Activated naive CD8-positive, alpha-beta T cell treated with anti-CD3 and anti-CD28 coated beads, Interleukin-2, amount 50 U/mL, for 24 hours (primary cell): ENCODE data around the gene SH3TC1.
A peak's percentile ranks its signal among the peaks of the same experiment; 100 is the strongest.

Source experiments
- ATAC-seq: fragments of 150-1000 bp; cut with Tn5 transposase; one replicate; pipeline ENCODE4 v1.10.0; 2021
- DNase-seq: peaks from one replicate; pipeline ENCODE4 v3.0.0; 2021
- H3K27ac Mint-ChIP-seq: one replicate; pipeline ENCODE4 v1.8.0; 2021; ENCODE audit warnings: mild to moderate bottlenecking, mixed read lengths
- H3K27me3 Mint-ChIP-seq: one replicate; pipeline ENCODE4 v1.8.0; 2021; ENCODE audit warnings: mixed read lengths
- H3K36me3 Mint-ChIP-seq: one replicate; pipeline ENCODE4 v1.8.0; 2021; ENCODE audit warnings: low read depth, mixed read lengths
- H3K4me1 Mint-ChIP-seq: one replicate; pipeline ENCODE4 v1.8.0; 2021; ENCODE audit warnings: mixed read lengths
- H3K4me3 Mint-ChIP-seq: one replicate; pipeline ENCODE4 v1.8.0; 2021; ENCODE audit warnings: mild to moderate bottlenecking, moderate library complexity, mixed read lengths
- H3K9me3 Mint-ChIP-seq: one replicate; pipeline ENCODE4 v1.8.0; 2021; ENCODE audit warnings: mixed read lengths

The SH3TC1 gene

DNA sequence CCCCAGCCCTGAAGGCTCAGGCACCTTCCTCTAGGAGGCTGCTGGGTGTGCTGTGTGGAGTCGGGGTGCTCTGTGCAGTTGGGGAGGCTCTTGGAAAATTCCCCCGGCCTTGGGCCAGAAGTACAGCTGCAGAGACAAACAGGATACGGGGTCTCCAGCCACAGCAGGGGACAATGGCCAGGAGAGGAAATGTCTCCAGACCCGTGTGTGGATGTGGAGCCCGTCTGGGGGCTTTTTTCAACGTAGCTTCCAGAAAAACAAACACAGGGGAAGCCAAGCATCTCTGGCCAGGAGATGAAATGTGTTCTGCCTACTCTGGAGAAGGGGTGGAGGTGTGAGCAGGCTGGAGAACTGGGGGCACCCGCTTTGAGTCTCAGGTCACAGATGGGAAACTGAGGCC lies 3.7 kb upstream of the SH3TC1 start:
- Mint-ChIP-seq H3K27me3 (no peaks in the 10 kb centered on the region), H3K36me3 (no peaks in the 10 kb centered on the region), H3K27ac (no peak overlapping the region), H3K9me3 (no peaks in the 10 kb centered on the region), H3K4me1 (peaks cover 29% of the 10 kb centered on the region), H3K4me3 (no peak overlapping the region)
- DNase-seq (no peak), ATAC-seq (no peak)

DNA sequence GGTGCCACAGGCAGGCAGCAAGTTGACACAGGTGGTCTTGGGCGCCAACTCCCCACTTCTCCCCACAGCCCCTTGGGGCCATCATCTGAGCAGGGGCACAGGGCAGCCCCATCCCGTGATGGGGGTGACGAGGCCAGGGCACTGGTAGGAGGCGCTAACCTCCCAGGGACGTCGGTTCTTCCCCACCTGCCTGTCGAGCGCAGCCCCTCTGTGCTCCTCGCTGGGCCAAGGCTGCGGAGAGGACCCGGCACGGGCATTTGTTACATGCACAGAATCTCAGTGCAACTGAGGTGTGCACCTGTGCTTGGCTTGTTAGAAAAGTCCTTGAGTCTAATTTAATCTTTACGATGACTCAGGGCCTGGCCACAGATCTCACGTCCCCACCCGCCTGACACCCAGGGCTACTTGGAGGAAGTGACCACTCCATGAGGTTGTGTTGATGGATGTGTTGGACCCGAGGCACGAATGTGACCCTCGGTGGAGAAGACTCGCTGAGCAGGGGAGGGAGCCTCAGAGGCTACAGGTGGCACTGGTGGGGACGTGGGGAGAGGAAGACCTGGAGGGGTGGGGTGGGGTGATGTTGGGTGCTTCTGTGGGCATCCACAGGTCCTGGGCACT lies 3.1 kb upstream of the SH3TC1 start:
- no peaks in the 10 kb centered on the region for H3K9me3 Mint-ChIP-seq
- H3K27ac Mint-ChIP-seq = no peak overlapping the region
- H3K36me3 Mint-ChIP-seq = no peaks in the 10 kb centered on the region
- DNase-seq = no peak
- H3K4me3 Mint-ChIP-seq = no peak overlapping the region
- peaks cover 34% of the 10 kb centered on the region for H3K4me1 Mint-ChIP-seq
- no peaks in the 10 kb centered on the region for H3K27me3 Mint-ChIP-seq
- ATAC-seq = no peak

DNA sequence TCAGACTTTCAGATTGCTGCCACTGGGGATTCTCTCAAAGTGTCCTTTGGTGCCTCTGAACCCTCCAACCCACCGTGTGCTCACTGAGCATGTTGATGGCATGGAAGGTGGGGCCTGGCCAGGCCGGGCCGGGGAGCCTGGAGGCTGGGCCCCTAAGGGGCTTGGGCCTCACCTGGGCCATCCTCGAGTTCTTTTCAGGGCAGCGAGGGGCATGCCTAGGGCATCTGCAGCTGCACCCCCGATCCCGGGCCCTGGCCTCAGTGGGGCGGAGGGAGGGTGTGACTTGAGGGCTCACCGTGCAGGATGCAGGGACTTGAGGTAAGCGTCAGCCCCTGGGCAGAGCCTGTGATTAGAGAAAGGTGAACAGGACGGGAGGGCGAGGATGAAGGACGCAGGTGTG lies 1.6 kb upstream of the SH3TC1 start:
- Mint-ChIP-seq H3K9me3 (no peaks in the 10 kb centered on the region), H3K27me3 (no peaks in the 10 kb centered on the region), H3K27ac (no peak overlapping the region), H3K36me3 (no peaks in the 10 kb centered on the region), H3K4me1 (peaks cover 45% of the 10 kb centered on the region), H3K4me3 (no peak overlapping the region)
- DNase-seq = no peak
- no peak for ATAC-seq

DNA sequence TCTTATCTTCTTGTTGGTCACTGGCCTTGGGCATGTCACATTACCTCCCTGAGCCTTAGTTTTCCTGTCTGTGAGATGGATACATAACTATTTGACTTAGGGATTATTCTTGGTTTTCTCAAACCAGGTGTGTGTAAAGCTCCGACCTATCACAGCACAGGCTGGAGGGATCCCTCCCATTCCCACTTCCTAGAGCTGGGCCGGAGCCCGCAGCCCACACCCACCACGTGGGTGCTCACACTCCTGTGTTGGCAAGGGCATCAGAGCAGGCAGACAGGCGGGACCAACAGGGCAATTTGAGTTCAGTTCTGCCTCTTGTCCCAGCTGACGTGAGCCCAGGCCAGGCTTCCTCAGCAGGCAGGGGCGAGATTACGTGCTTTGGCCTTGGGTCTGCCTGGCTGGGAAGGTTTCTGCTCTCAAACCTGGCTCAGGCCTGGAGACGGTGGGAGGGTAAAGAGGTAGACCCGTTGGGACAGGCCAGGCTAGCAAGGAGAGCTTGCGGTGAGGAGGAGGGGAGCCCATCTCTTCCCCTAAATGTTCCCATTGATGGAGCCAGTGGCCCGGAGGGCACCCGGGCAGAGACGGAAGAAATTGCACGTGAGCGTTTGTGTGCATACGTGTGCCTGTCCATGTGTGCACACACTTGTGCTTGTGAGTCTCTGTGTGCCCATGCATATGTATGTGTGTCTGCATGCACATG lies 734 bp upstream of the SH3TC1 start:
- H3K4me1 Mint-ChIP-seq = peaks cover 45% of the 10 kb centered on the region
- ATAC-seq (peak; percentile 0), DNase-seq (no peak)
- H3K27ac Mint-ChIP-seq = peak overlapping the region; percentile 26
- H3K36me3 Mint-ChIP-seq = no peaks in the 10 kb centered on the region
- H3K9me3 Mint-ChIP-seq = no peaks in the 10 kb centered on the region
- no peaks in the 10 kb centered on the region for H3K27me3 Mint-ChIP-seq
- H3K4me3 Mint-ChIP-seq = peak overlapping the region; percentile 82

- DNase-seq (peak; percentile 23), ATAC-seq (no peak)
- Mint-ChIP-seq H3K36me3 (no peaks in the 10 kb centered on the region), H3K27me3 (no peaks in the 10 kb centered on the region), H3K27ac (peak overlapping the region; percentile 82), H3K4me3 (peak overlapping the region; percentile 82), H3K4me1 (peaks cover 45% of the 10 kb centered on the region), H3K9me3 (no peaks in the 10 kb centered on the region)
These were observed 658 bp downstream of the SH3TC1 start for GRCh38 chr4:8199594-8200301.

DNA sequence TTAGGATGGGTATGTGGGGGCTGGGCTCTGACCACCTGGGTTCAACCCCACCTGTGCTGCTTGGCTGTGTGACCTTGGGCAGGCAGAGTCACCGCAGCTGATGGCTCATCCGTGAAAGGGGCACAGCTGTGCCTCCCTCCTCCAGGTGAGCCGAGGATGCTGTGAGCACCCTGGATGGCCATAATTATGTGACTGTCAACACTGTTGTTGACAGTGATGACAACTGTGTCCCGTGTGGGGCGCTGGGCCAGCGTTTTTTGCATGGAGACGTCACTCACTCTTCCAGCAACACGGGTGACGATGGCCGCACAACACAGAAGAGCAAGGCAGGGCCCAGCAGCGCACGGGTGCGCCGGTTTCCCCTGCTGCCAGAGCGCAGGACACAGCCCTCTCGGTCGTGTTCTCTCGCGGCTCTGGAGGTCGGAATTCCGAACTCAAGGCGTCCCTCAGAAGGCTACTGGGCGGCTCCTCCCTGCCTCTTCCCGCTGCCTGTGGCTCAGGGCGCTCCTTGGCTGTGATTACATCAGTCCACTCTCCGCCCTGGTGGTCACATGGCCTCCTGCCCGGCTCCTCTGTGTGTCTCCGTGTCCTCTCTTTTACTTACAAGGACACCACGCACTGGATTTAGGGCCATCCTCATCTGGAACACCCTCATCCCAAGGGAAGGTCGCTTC lies 1.3 kb downstream of the SH3TC1 start:
- peak overlapping the region; percentile 82 for H3K4me3 Mint-ChIP-seq
- peak overlapping the region; percentile 52 for H3K27ac Mint-ChIP-seq
- DNase-seq = no peak
- H3K36me3 Mint-ChIP-seq = no peaks in the 10 kb centered on the region
- peaks cover 45% of the 10 kb centered on the region for H3K4me1 Mint-ChIP-seq
- no peaks in the 10 kb centered on the region for H3K9me3 Mint-ChIP-seq
- H3K27me3 Mint-ChIP-seq = no peaks in the 10 kb centered on the region
- ATAC-seq = no peak

DNA sequence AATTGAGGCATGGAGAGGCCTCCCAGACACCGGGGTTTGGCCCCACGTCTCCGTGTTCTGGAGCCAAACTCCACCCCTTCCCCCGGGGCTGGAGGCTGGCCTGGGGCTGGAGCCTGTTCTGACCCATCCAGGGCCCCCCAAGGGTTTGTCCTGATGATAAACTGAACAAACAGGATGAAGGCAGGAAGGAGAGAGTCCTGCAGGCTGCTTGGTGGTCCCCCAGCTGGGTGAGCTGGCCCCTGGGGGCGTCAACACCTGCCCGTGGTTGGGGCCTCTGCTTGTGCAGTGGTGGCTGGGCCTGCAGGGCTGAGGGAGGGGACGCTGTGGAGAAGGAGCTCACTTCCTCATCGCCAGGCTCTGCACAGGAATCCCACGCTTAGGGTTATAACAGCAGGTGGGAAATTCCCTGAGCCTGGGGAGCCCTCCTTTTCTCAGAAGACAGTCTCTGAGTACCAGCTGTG lies 2.3 kb downstream of the SH3TC1 start:
- Mint-ChIP-seq H3K36me3 (no peaks in the 10 kb centered on the region), H3K9me3 (no peaks in the 10 kb centered on the region), H3K4me1 (peaks cover 48% of the 10 kb centered on the region), H3K27ac (peak overlapping the region; percentile 52), H3K4me3 (peak overlapping the region; percentile 82), H3K27me3 (no peaks in the 10 kb centered on the region)
- peak; percentile 70 for ATAC-seq
- peak; percentile 58 for DNase-seq

DNA sequence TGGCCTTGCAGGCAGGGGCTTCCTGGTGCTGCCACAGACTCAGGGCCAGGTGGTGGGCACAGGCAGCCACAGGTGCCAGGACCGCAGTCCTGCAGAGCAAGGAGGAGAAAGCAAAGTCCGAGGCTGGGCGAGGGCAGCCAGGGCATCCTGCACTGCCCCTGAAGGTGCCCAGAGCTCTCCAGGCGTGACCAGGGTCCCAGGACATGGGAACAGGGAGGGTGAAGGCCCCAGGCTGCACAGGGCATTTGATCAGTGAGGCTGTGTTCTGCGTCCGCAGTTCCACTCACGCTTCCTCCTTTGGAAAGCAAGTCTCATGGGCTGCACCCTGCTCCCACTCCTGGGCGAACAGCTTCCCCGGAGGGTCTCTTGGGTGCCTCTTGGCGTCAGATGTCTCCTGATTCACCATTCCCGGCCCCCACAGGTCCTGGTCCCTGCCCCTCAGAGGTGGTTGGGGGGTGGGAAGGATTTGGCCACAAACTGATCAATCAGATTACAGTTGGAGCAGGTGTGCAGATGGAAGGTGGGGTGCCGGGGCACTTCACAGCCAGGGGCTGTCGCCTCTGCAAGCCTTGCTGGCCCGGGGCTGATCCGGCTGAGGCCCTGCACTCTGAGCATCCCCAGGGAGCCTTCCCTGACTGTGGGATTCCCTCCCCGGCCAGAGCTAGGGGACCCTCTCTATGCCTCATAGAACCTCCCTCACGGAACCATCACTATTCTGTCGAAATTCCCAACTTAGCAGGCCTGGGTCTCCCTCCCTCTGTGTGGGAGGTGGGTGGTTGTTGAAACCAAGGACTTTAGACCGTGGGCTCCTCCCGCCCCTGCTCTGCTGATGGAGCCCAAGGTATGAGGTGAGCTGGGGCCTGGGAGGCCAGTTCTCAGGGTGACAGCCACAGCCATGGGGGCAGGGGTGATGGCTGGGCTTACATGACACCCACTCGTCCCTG lies 3.3 kb downstream of the SH3TC1 start:
- Mint-ChIP-seq H3K9me3 (no peaks in the 10 kb centered on the region), H3K27ac (peak overlapping the region; percentile 39), H3K36me3 (no peaks in the 10 kb centered on the region), H3K4me3 (peak overlapping the region; percentile 82), H3K4me1 (peaks cover 48% of the 10 kb centered on the region), H3K27me3 (no peaks in the 10 kb centered on the region)
- DNase-seq (no peak), ATAC-seq (no peak)

DNA sequence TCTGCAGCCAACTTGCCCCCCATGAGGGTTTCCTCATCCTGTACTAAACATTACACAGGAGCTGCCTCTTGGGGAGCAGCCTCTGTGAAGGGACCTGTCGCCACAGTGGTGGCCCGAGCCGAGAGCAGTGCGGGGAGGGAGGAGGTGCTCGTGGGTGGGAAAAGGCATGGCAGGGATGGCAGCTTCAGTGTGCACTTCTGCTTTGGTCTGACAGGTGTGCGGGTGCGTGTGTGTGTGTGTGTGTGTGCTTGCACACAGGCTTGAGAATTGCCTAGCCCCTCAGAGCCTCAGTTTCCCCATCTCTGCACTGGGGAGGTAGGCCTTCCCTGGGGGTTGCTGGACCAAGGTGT lies 3.9 kb downstream of the SH3TC1 start:
- ATAC-seq = no peak
- no peak overlapping the region for H3K4me3 Mint-ChIP-seq
- no peak overlapping the region for H3K27ac Mint-ChIP-seq
- no peaks in the 10 kb centered on the region for H3K27me3 Mint-ChIP-seq
- H3K4me1 Mint-ChIP-seq = peaks cover 47% of the 10 kb centered on the region
- no peaks in the 10 kb centered on the region for H3K36me3 Mint-ChIP-seq
- DNase-seq = no peak
- H3K9me3 Mint-ChIP-seq = no peaks in the 10 kb centered on the region

GRCh38 chr4:8203817-8204216 lies 4.7 kb downstream of the SH3TC1 start:
- Mint-ChIP-seq H3K27me3 (no peaks in the 10 kb centered on the region), H3K9me3 (no peaks in the 10 kb centered on the region), H3K4me3 (no peak overlapping the region), H3K27ac (no peak overlapping the region), H3K36me3 (no peaks in the 10 kb centered on the region), H3K4me1 (peaks cover 40% of the 10 kb centered on the region)
- ATAC-seq (no peak), DNase-seq (no peak)

GRCh38 chr4:8204576-8205227 lies 5.6 kb downstream of the SH3TC1 start:
- no peaks in the 10 kb centered on the region for H3K36me3 Mint-ChIP-seq
- H3K4me1 Mint-ChIP-seq = peaks cover 34% of the 10 kb centered on the region
- DNase-seq (no peak), ATAC-seq (no peak)
- H3K4me3 Mint-ChIP-seq = no peak overlapping the region
- H3K27me3 Mint-ChIP-seq = no peaks in the 10 kb centered on the region
- no peak overlapping the region for H3K27ac Mint-ChIP-seq
- no peaks in the 10 kb centered on the region for H3K9me3 Mint-ChIP-seq

GRCh38 chr4:8205241-8205707 lies 6.2 kb downstream of the SH3TC1 start:
- Mint-ChIP-seq H3K27ac (no peak overlapping the region), H3K27me3 (no peaks in the 10 kb centered on the region), H3K9me3 (no peaks in the 10 kb centered on the region), H3K36me3 (no peaks in the 10 kb centered on the region), H3K4me3 (no peak overlapping the region), H3K4me1 (peaks cover 30% of the 10 kb centered on the region)
- DNase-seq = no peak
- no peak for ATAC-seq

DNA sequence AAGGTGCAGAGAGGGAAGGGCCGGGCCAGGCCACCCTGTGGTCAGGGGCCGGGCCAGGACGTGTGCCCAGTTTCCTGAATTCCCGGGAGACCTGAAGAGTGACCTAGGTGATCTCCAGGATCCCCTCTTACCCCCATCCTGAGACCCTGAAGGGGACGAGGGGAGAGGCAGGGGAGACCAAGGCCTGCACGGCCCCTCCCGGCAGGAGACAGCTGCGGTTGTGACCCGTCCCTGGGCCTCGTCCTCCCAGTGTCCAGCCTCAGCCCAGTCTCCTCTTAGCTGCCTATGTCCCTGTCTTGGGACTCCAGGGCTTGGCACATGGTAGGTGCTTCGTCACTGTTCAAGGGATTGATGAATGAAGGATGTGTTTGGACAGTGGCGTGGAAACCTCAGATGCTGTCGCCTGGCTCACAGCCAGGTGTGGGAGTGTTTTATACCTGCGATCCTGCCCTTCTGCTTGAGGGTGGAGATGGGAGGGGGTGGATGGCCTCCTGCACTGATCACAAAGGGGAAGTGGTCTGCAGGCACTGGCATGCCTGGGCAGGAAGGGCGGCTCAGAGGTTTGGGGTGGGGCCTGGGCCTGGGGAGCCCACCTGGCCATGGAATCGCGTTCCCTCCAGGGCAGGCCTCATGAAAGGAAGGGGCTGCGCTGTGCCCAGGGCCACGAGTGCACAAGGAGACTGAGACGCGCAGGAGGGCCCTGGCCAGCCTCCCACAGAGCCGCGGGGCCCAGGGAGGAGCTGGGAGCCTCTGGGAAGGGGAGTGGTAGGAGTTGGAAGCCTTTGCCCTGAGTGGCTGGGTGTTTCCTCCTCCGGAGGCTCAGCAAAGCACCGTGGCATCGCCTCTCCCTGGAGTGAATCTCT lies 6.9 kb downstream of the SH3TC1 start:
- H3K27me3 Mint-ChIP-seq = no peaks in the 10 kb centered on the region
- DNase-seq = no peak
- ATAC-seq = no peak
- H3K27ac Mint-ChIP-seq = no peak overlapping the region
- H3K36me3 Mint-ChIP-seq = no peaks in the 10 kb centered on the region
- H3K4me3 Mint-ChIP-seq = no peak overlapping the region
- H3K4me1 Mint-ChIP-seq = peaks cover 22% of the 10 kb centered on the region
- no peaks in the 10 kb centered on the region for H3K9me3 Mint-ChIP-seq
